Epithelial cell of esophagus (primary cell): ENCODE results near the gene TMEM117.

Experiments used
- DNase-seq: peaks from one replicate; pipeline ENCODE4 v3.0.0; 2010; ENCODE audit warnings: low read depth
- H3K4me3 ChIP-seq: 2 replicates; pipeline ENCODE4 v1.5.1; 2011; ENCODE audit warnings: mild to moderate bottlenecking, low read length, control low read depth
- CTCF ChIP-seq: IDR thresholded peaks from 2 replicates; pipeline ENCODE4 v1.5.1; 2011; ENCODE audit warnings: low read depth, mild to moderate bottlenecking, low read length, control low read depth, inconsistent platforms; ENCODE audit not compliant: insufficient read depth; ENCODE audit errors: missing control alignments

TMEM117 gene

GRCh38 chr12:44397631-44398030 lies 561.8 kb downstream of the TMEM117 start:
- TF ChIP-seq CTCF, result no peak
- DNase-seq, result no peak
- H3K4me3 ChIP-seq, result no peak overlapping the region

DNA sequence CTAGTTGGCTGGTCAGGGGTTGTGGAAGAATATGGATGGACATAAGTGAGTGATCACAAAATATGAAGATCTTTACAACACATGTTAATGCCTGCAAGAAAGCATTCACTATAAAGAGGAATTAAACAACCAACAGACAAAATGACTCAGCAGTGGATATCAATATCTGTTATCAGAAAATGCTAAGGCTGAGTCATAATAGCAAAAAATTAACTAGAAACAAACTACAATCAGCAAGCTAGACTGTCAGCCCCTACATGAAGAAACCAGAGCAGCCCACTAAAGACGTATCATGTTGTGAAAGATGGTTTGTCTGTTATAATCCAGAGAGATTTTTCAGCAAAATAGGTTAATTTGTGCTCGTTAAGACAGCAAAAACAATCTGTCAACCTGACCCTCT lies 567.3 kb downstream of the TMEM117 start:
- no peak for DNase-seq
- no peak overlapping the region for H3K4me3 ChIP-seq
- TF ChIP-seq CTCF, result no peak

- no peak for TF ChIP-seq CTCF
- no peak overlapping the region for H3K4me3 ChIP-seq
- DNase-seq, result no peak
Measured at GRCh38 chr12:44405297-44405696, 569.4 kb downstream of the TMEM117 start.

GRCh38 chr12:44422559-44422958 lies 586.7 kb downstream of the TMEM117 start:
- DNase-seq, result no peak
- no peak for TF ChIP-seq CTCF
- H3K4me3 ChIP-seq, result no peak overlapping the region

- no peak overlapping the region for H3K4me3 ChIP-seq
- no peak for DNase-seq
- no peak for TF ChIP-seq CTCF
Measured at GRCh38 chr12:44428825-44429224, 592.9 kb downstream of the TMEM117 start.

DNA sequence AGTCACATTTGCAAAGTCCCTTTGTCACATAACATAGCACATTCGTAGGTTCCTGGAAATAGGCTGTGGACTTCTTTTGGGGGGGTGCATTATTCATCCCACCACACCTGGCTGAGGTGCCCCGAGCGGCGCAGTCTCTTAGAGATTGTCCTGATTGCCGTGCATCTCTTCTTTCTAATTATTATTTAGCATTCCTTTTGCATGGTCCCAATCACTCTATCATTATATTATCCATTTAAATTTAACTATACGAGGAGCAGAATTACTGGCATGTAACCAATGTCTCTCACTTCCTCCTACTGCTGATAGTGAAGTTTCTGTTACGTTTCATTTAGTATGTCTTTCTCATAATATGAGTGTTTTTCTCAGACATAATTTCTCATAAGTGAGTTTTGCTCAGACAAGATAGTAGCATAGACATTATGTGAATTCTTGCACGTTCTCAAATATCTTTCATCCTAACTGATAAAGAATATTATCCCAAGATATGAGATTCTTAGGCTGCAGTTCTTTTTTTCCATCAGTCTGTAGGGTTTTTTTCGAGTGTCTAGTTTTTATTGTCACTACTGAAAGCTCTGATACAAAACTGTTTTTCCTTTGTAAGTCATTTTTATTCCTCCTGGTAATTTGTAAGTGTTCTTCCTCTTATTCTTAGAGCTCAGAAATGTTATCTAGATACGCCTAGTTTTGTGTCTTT lies 595.9 kb downstream of the TMEM117 start:
- no peak overlapping the region for H3K4me3 ChIP-seq
- no peak for DNase-seq
- no peak for TF ChIP-seq CTCF

- no peak for DNase-seq
- H3K4me3 ChIP-seq, result no peak overlapping the region
- no peak for TF ChIP-seq CTCF
Measured at GRCh38 chr12:44433659-44434058, 597.8 kb downstream of the TMEM117 start.
